Psoas muscle (tissue), 8 donors: ENCODE data around the gene PHGDH. TPM values are rescaled to one million over a fixed set of nuclear protein-coding genes. Genes with fewer than 3 reads are reported as not detected.
A peak's percentile ranks its signal among the peaks of the same experiment; 100 is the strongest.

Experiments
- ATAC-seq, 4 donors: fragments of 200-7000 bp; cut with Tn5 transposase; one replicate each; pipeline ENCODE4 v1.9.1; 2020; ENCODE audit warnings: moderate library complexity in 3 of 4, mild to moderate bottlenecking in 2 of 4
- DNase-seq, 2 donors: peaks; one replicate each; pipeline ENCODE4 v3.0.0-alpha.2; 2020
- H3K27ac ChIP-seq: fragments of 200-600 bp; one replicate; pipeline ENCODE4 v1.8.0; 2022
- H3K27me3 ChIP-seq, 3 donors: fragments of 200-600 bp in 1 of 3; one replicate each; pipeline versions ENCODE4 v1.6.1 to v1.8.0; 2013 to 2022; ENCODE audit warnings: low read length in 2 of 3, mild to moderate bottlenecking in 2 of 3, moderate library complexity in 1 of 3; ENCODE audit not compliant: insufficient read depth in 3 of 3
- H3K36me3 ChIP-seq, 2 donors: fragments of 200-600 bp in 1 of 2; one replicate each; pipeline versions ENCODE4 v1.6.1 to v1.8.0; 2013 to 2022; ENCODE audit warnings: low read depth in 1 of 2, mild to moderate bottlenecking in 1 of 2, moderate library complexity in 1 of 2; ENCODE audit not compliant: insufficient read depth in 1 of 2
- H3K4me1 ChIP-seq: fragments of 200-600 bp; one replicate; pipeline ENCODE4 v1.8.0; 2022
- H3K4me3 ChIP-seq: fragments of 200-600 bp; one replicate; pipeline ENCODE4 v1.8.0; 2022; ENCODE audit warnings: mild to moderate bottlenecking
- H3K9me3 ChIP-seq: fragments of 200-600 bp; one replicate; pipeline ENCODE4 v1.8.0; 2022
- WGBS, 3 donors: extraction: QIAGEN DNeasy Blood & Tissue Kit; methylation state at CpG; one replicate each; pipeline versions ENCODE4 v1.1.6 to v1.1.7; 2013; 5-methylcytosine and 5-hydroxymethylcytosine counted together
- intact Hi-C, 2 donors: fragments of 100-400 bp; cut with DNase I; formaldehyde crosslinking; loops; one replicate each; pipeline versions ENCODE4 v1.11.0 to v1.14.2; 2022
- polyA plus RNA-seq, 3 donors: library from polyadenylated mRNA; stranded (reverse); fragments of 200-250 nt; gene quantifications; one replicate each; pipeline ENCODE4 v1.2.3, GENCODE V29; 2013
- total RNA-seq, 4 donors: library from RNA; stranded (reverse); fragmentation: NEBNext Ultra II Directional in 2 of 4; extraction: Animal tissue kit (Norgen Biotek cat#: 25700) in 2 of 4; gene quantifications; one replicate each; pipeline versions ENCODE4 v1.2.1 to v1.2.4, GENCODE V29; 2021 to 2023
- TF ChIP-seq, protein P1 (sequence below): fragments of 200-600 bp; IDR thresholded peaks from one replicate; pipeline ENCODE4 v1.8.0; 2022; ENCODE audit warnings: antibody characterized with exemption
- donor health status: healthy with polysubstance abuse.
- donor health status: DM: no; HTN: no; CAD: no; lungs with moderate emphysema.
- donor health status: Bipolar disorder and iron deficiency.
- donor health status: healthy.
- donor health status: DM: yes; HTN: yes; CAD: no.
- donor health status: DM: no; HTN: no; CAD: no.
- donor health status: DM: no; HTN: no; CAD: no.
- donor health status: DM: yes; HTN: yes; CAD: no.

The PHGDH gene
- total and polyA plus RNA-seq, 7 donors = 1.3 to 5.1 (median 2.7) TPM

DNA sequence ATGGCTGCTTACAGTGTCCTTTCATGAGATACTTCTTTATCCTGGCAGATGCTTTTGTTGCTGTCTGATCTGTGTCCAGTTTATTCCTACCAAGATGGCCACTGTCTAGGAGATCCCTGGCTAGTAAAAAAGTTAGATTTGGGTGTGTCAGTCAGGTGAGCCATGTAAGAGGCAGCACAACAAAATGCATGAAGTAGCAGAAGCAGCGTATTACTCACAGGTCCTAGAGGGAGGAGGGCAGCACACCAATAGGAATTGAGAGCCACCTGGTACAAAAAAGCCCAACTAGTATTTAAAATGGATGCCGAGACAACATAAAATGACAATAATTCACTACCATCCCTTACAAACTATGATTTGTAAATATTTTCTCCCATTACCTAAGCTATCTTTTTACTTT lies 40.8 kb upstream of the PHGDH start:
- ATAC-seq (no peak), DNase-seq (no peak)
- H3K9me3 ChIP-seq = no peaks in the 10 kb centered on the region
- intact Hi-C loops = no loop called here
- no peak overlapping the region for H3K27ac ChIP-seq
- no peak overlapping the region for H3K4me3 ChIP-seq
- whole genome bisulfite sequencing, 3 donors = 94 to 98% (median 98%) methylated on average over 2 of the region's 2 CpGs
- no peaks in the 10 kb centered on the region for H3K27me3 ChIP-seq
- no peaks in the 10 kb centered on the region for H3K36me3 ChIP-seq
- TF ChIP-seq, protein P1, sequence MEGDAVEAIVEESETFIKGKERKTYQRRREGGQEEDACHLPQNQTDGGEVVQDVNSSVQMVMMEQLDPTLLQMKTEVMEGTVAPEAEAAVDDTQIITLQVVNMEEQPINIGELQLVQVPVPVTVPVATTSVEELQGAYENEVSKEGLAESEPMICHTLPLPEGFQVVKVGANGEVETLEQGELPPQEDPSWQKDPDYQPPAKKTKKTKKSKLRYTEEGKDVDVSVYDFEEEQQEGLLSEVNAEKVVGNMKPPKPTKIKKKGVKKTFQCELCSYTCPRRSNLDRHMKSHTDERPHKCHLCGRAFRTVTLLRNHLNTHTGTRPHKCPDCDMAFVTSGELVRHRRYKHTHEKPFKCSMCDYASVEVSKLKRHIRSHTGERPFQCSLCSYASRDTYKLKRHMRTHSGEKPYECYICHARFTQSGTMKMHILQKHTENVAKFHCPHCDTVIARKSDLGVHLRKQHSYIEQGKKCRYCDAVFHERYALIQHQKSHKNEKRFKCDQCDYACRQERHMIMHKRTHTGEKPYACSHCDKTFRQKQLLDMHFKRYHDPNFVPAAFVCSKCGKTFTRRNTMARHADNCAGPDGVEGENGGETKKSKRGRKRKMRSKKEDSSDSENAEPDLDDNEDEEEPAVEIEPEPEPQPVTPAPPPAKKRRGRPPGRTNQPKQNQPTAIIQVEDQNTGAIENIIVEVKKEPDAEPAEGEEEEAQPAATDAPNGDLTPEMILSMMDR = no peak
- no peaks in the 10 kb centered on the region for H3K4me1 ChIP-seq

DNA sequence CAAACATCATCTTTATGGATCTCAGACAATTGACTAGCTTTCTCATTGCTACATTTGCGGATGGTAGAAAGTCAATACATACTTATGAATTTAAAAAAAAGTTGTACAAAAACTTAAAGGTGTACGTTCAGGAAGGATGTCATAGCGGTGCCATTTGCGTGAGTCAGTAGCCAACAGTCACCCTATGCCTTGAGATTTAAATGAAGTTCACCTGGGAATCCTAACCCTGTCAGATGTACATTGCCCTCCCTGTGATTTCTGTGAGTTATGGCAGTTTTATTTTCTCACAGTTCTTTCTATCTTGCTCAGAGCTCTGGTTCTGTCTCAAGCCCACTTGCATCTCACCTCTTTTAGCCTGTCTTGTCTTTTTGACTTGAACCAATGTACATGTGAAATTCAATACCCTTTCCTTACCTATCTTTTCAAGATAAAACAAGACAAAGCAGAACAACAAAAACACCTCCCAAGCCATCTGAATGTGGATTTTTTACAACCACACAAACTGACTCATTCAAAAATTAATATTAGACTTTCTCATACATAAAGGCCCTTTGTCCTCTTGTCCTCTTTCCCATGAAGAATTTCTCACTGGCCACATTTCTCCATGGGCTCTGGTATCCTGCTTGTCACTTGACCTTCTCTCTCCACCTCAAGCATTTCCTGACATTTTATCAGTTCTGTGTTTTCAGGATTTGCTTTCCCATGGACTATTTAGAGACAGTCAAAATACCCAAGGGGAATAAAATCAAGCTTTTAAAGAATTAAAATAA lies 38.4 kb upstream of the PHGDH start:
- DNase-seq = no peak
- H3K36me3 ChIP-seq = no peaks in the 10 kb centered on the region
- WGBS, 3 donors = 94 to 97% (median 96%) methylated on average over 4 of the region's 4 CpGs
- H3K4me1 ChIP-seq = no peaks in the 10 kb centered on the region
- no peaks in the 10 kb centered on the region for H3K27me3 ChIP-seq
- TF ChIP-seq, protein P1 = no peak
- no peak overlapping the region for H3K27ac ChIP-seq
- no peaks in the 10 kb centered on the region for H3K9me3 ChIP-seq
- intact Hi-C loops = loop anchor here in 1 of 2 donors (2.0 kb wide), 1 partner anchor 25 kb away; the partner anchor contains the start of gene ZNF697
- no peak overlapping the region for H3K4me3 ChIP-seq
- no peak for ATAC-seq

DNA sequence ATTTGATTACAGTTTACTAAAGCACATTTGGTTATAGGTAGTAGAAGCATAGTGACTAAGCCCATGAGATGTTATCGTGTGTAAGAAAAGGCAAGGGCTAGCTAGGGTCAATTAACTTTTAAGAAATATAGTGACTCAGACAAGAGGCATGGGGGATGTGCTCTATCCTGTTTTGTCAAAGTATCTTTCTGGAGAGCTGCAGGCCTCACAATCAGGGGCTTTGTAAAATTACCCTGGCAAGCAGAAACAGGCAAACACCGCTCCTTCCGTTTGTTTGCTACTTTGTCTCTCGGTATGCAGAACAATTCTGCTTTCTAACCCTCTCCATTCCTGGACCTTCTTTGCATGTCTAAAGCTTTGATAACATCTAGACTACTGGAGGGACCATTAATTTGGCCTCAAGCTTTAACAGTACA lies 37.6 kb upstream of the PHGDH start:
- Histone ChIP-seq H3K27me3 (no peaks in the 10 kb centered on the region), H3K36me3 (no peaks in the 10 kb centered on the region), H3K27ac (no peak overlapping the region), H3K9me3 (no peaks in the 10 kb centered on the region), H3K4me1 (no peaks in the 10 kb centered on the region), H3K4me3 (no peak overlapping the region)
- intact Hi-C loops = loop anchor here in 1 of 2 donors (2.0 kb wide), 1 partner anchor 63 kb away; no protein-coding TSS in a partner anchor
- ATAC-seq (no peak), DNase-seq (no peak)
- TF ChIP-seq, protein P1 = no peak
- WGBS, 3 donors = 83 to 88% (median 84%) methylated on average over 4 of the region's 4 CpGs

DNA sequence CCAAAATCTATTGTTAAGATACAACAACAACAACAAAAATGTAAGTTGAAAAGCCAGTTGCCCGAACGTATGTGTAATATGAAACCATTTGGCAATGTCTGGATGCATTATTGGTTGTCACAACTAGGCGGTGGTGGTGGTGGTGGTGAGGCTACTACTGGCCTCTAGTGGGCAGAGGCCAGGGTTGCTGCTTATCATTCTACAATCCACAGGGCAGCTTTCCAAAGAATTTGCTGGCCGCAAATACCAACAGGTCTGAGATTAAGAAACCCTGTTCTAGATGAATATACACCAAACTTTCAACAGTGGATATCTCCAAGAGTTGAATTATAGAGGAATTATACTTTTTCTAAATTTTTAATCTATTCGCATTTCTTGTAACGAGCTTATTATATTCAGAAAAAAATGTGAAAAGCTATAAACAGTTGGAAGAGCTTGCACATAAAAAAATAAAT lies 36.9 kb upstream of the PHGDH start:
- H3K27ac ChIP-seq = no peak overlapping the region
- TF ChIP-seq, protein P1 = no peak
- 27 to 55% (median 46%) methylated on average over 6 of the region's 6 CpGs for WGBS, 3 donors
- ATAC-seq (peak in 3 of 4 donors; percentile 84 to 90 (median 88)), DNase-seq (peak; percentile 45 to 69)
- no peaks in the 10 kb centered on the region for H3K27me3 ChIP-seq
- peak overlapping the region; percentile 52 for H3K4me3 ChIP-seq
- H3K4me1 ChIP-seq = no peaks in the 10 kb centered on the region
- H3K9me3 ChIP-seq = no peaks in the 10 kb centered on the region
- intact Hi-C loops = loop anchor here (1.0 to 2.0 kb wide), 2 partner anchors 64 kb away; no protein-coding TSS in a partner anchor
- H3K36me3 ChIP-seq = no peaks in the 10 kb centered on the region
